Measurements from ENCODE around the gene DND1.
"Not testable (repeated sequence)": the region's sequence is repeated elsewhere in the genome, so short reads cannot be mapped to it uniquely, and the experiment has no call there.

DND1 gene

GRCh38 chr5:140631036-140631417 lies 42.3 kb downstream of the DND1 start:
- DNase-seq (ENCODE audit: low spot score) = no peak

DNA sequence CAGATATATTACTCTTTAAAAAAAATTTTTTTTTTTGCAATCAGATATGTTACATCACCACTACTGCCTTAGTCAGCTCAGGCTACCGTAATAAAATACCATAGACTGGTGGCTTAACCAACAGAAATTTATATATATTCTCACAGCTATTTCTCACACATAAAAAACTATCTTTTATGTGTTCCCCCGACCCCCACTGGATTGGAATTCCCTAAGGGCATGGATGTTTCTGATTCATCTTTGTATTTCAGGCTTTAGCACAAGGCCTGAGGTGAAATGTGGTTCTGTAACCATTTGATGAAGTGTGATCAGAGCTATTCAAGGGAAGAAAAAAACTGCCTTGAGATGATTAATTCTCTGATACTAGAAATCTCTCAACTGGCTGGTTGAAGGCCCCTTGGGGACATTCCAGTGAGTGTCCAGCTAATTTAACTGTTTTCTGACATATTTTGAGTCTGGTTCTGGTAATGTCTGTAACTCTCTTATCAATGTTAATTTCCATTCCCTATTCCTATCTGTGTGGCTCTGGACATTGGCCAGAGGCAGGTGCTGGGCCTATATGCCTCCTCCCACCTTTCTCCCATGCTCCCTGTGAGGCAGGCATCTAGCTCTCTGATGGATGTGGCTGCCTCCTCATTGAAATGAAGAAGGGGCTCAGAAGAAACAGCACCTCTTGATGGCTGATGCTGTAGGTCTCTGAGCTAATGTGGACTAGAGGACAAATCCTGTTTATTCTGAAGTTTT lies 42.9 kb downstream of the DND1 start:
- no peak for DNase-seq (ENCODE audit: low spot score)

DNA sequence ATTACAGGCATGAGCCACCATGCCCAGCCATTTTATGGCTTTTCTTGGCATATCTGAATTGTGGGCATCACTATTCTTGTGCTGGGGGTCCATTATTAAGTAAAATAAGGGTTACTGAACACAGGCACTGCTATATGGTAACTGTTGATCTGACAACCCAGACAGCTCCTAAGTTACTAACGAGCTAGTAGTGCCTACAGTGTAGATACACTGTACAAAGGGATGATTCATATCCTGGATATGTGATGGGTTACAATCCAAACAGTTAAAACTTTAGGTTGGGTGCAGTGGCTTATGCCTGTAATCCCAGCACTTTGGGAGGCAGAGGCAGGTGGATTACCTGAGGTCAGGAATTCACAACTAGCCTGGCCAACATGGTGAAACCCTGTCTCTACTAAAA lies 44.7 kb downstream of the DND1 start:
- no peak for DNase-seq (ENCODE audit: low spot score)

GRCh38 chr5:140627972-140628371 lies 45.4 kb downstream of the DND1 start:
- DNase-seq (ENCODE audit: low spot score) = no peak

- DNase-seq (ENCODE audit: low spot score) = not testable (repeated sequence)
Measured at GRCh38 chr5:140624886-140625285, 48.5 kb downstream of the DND1 start.

GRCh38 chr5:140623061-140623460 lies 50.3 kb downstream of the DND1 start:
- not testable (repeated sequence) for DNase-seq (ENCODE audit: low spot score)

- DNase-seq (ENCODE audit: low spot score) = no peak
Measured at GRCh38 chr5:140622301-140622700, 51.1 kb downstream of the DND1 start.

Measured in germinal center (tissue), 1 donor.